OCI-LY3 (cell line): Measurements from ENCODE around the gene PPARG.
"Not testable (repeated sequence)": the region's sequence is repeated elsewhere in the genome, so short reads cannot be mapped to it uniquely, and the experiment has no call there.

ENCODE experiments used
- EZH2phosphoT487 ChIP-seq: fragments of 200-600 bp; shearing (Covaris generic); IDR thresholded peaks from 2 replicates; pipeline ENCODE4 v1.6.1; 2018; ENCODE audit warnings: antibody characterized with exemption, mixed run types, low read depth
- TF ChIP-seq, protein P1 (sequence below): fragments of 200-600, 300-600 bp; sonication (generic); IDR thresholded peaks from 2 replicates; pipeline ENCODE4 v1.5.1; 2014; ENCODE audit warnings: antibody characterized with exemption, low read length, low read depth

DNA sequence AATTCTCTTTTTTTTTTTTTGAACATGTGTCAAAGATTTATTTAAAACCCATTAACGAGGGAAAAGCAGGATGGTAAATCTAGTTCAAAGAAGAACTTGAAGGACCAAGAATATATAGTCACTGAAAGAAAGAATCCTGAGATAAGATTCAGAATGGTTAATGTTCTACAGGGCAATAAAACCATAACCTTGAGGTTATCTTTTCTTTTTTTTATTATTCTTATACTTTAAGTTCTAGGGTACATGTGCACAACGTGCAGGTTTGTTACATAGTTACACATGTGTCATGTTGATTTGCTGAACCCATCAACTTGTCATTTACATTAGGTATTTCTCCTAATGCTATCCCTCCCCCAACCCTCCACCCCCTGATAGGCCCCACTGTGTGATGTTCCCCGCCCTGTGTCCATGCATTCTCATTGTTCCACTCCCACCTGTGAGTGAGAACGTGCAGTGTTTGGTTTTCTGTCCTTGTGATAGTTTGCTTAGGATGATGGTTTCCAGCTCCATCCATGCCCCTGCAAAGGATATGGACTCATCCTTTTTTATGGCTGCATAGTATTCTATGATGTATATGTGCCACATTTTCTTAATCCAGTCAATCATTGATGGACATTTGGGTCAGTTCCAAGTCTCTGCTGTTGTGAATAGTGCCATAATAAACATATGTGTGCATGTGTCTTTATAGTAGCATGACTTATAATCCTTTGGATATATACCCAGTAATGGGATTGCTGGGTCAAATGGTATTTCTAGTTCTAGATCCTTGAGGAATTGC lies 97.8 kb downstream of the PPARG start:
- TF ChIP-seq, protein P1, sequence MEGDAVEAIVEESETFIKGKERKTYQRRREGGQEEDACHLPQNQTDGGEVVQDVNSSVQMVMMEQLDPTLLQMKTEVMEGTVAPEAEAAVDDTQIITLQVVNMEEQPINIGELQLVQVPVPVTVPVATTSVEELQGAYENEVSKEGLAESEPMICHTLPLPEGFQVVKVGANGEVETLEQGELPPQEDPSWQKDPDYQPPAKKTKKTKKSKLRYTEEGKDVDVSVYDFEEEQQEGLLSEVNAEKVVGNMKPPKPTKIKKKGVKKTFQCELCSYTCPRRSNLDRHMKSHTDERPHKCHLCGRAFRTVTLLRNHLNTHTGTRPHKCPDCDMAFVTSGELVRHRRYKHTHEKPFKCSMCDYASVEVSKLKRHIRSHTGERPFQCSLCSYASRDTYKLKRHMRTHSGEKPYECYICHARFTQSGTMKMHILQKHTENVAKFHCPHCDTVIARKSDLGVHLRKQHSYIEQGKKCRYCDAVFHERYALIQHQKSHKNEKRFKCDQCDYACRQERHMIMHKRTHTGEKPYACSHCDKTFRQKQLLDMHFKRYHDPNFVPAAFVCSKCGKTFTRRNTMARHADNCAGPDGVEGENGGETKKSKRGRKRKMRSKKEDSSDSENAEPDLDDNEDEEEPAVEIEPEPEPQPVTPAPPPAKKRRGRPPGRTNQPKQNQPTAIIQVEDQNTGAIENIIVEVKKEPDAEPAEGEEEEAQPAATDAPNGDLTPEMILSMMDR, result not testable (repeated sequence)
- TF ChIP-seq EZH2phosphoT487, result not testable (repeated sequence)
